ENCODE measurements around the gene LIPC. TPM values are rescaled to one million over a fixed set of nuclear protein-coding genes. Genes with fewer than 3 reads are reported as not detected.

The LIPC gene
- total and polyA plus RNA-seq, 10 of the 15 experiments (the other 5 are each of a cell fraction or from before 2014, with no cell fraction given), result 0.06 to 0.31 (median 0.16) TPM; not detected in 1

DNA sequence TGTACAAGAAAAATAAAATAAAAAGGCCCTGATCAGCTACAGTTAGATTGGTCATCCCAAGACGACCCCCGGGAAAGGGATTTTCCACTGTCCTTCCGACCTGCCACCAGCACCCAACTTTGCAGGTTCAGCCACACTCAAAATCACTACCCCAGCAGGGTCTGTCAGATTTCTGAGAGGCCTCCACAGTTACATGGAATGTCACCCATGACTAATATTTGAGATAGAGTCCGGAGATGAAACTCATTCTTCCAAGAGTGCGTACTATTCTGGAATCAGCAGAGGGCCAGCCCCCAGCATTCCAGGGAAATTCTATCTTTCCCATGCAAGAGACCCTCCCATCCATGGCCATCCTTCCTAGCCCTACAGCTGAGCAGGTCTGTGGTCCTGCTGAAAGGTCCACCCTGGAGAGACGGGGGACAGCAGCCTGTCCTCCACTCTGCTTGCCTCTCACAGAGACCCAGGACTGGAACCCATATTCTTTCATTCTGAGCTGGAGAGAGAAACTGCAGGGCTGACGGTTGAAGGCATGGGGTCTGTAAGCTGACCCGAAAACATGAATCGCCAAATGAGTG lies 5.8 kb downstream of the LIPC start (continued):
- TF ChIP-seq, protein P1, sequence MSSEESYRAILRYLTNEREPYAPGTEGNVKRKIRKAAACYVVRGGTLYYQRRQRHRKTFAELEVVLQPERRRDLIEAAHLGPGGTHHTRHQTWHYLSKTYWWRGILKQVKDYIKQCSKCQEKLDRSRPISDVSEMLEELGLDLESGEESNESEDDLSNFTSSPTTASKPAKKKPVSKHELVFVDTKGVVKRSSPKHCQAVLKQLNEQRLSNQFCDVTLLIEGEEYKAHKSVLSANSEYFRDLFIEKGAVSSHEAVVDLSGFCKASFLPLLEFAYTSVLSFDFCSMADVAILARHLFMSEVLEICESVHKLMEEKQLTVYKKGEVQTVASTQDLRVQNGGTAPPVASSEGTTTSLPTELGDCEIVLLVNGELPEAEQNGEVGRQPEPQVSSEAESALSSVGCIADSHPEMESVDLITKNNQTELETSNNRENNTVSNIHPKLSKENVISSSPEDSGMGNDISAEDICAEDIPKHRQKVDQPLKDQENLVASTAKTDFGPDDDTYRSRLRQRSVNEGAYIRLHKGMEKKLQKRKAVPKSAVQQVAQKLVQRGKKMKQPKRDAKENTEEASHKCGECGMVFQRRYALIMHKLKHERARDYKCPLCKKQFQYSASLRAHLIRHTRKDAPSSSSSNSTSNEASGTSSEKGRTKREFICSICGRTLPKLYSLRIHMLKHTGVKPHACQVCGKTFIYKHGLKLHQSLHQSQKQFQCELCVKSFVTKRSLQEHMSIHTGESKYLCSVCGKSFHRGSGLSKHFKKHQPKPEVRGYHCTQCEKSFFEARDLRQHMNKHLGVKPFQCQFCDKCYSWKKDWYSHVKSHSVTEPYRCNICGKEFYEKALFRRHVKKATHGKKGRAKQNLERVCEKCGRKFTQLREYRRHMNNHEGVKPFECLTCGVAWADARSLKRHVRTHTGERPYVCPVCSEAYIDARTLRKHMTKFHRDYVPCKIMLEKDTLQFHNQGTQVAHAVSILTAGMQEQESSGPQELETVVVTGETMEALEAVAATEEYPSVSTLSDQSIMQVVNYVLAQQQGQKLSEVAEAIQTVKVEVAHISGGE (CRISPR knock-in tag; IDR thresholded peaks at IDR 0.05), result no peak
- TF ChIP-seq IRF4 (IDR thresholded peaks at IDR 0.05; ENCODE audit: low read depth, low read length) (no peak), POLR2AphosphoS2 (IDR thresholded peaks at IDR 0.05; ENCODE audit: low read depth, low read length) (no peak)

DNA sequence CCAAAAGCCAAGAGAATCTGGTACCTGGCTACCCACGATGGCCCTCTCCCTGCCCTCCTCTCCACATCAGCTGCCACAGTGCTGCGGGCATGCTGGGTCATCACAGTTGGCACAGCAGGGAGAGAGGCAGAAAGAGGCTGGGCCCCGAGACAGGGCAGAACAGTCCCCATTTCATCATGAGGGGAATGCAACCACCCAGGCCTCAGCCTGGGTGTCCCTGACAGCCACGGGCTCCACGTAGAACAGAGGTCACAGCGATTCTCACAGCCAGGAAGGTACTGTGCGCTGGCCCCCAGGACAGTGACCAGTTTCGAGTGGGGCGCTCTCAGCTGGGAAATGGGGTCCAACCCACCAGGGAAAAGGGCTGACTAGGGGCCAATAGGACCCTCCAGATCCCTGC lies 6.3 kb downstream of the LIPC start:
- no peaks in the 10 kb centered on the region for H3K79me2 ChIP-seq (ENCODE audit: control insufficient read depth, insufficient read depth, low read length)
- ChIA-PET RAD21 (ENCODE audit: unreplicated experiment) (no interaction called here), POLR2A (no interaction called here), SMC1A (ENCODE audit: uncharacterized antibody, unreplicated experiment) (interaction anchor here (0.5 to 0.9 kb wide), 2 partner anchors 9 to 17 kb away, joined by 3 read pairs; no protein-coding TSS in a partner anchor), CTCF (no interaction called here)
- DNase-seq (ENCODE audit: low read depth, low spot score) (no peak), FAIRE-seq (no peak), ATAC-seq (no peak)
- no peak overlapping the region for H3K9ac ChIP-seq (ENCODE audit: control insufficient read depth, insufficient read depth, low read length)
- in situ Hi-C loops (cut with MboI), result no loop called here
- H3K4me3 ChIP-seq, result no peak overlapping the region
- no peak overlapping the region for H3K27ac ChIP-seq (ENCODE audit: control insufficient read depth, insufficient read depth)
- H3K4me1 ChIP-seq (ENCODE audit: control insufficient read depth, insufficient read depth, low read length), result no peaks in the 10 kb centered on the region
- intact Hi-C loops (cut with micrococcal nuclease; ENCODE audit: unreplicated experiment), result no loop called here
- H4K20me1 ChIP-seq (ENCODE audit: control insufficient read depth, insufficient read depth), result no peaks in the 10 kb centered on the region
- no peaks in the 10 kb centered on the region for H3K36me3 ChIP-seq (ENCODE audit: control insufficient read depth in 2 of 2, insufficient read depth in 2 of 2, low read length in 1 of 2)
- no peaks in the 10 kb centered on the region for H3K27me3 ChIP-seq (replicated peaks in 1 of 2; ENCODE audit: control insufficient read depth in 2 of 2, insufficient read depth in 2 of 2, low read length in 1 of 2)
- no peaks in the 10 kb centered on the region for H3K9me3 ChIP-seq (replicated peaks; ENCODE audit: control insufficient read depth, insufficient read depth, low read length)
- no peak overlapping the region for H2AFZ ChIP-seq (ENCODE audit: control insufficient read depth, low read depth, low read length)
- H3K4me2 ChIP-seq (ENCODE audit: control insufficient read depth, insufficient read depth), result no peak overlapping the region
- WGBS (ENCODE audit: insufficient coverage, insufficient replicate concordance, low lambda C conversion rate, missing lambda C conversion rate), result 68% methylated on average over 9 of the region's 9 CpGs
- BruUV-seq (replicated peaks), result no TSS peak
- no peak for TF ChIP-seq CEBPZ (IDR thresholded peaks at IDR 0.05; ENCODE audit: low read depth, low read length)
- no peak for TF ChIP-seq CHD4 (IDR thresholded peaks at IDR 0.05)
- TF ChIP-seq IKZF1 (conservative IDR thresholded peaks at IDR 0.05), result no peak
- TF ChIP-seq CTCF (IDR thresholded peaks at IDR 0.05 in 2 of 3, conservative IDR thresholded peaks at IDR 0.05 in 1 of 3; ENCODE audit: control insufficient read depth in 2 of 3, extremely low read depth in 1 of 3, insufficient read depth in 1 of 3, low read depth in 3 of 3, low read length in 3 of 3), result no peak
- TF ChIP-seq NRF1 (conservative IDR thresholded peaks at IDR 0.05; ENCODE audit: low read depth, low read length), result no peak
- TF ChIP-seq, protein P1 (CRISPR knock-in tag; IDR thresholded peaks at IDR 0.05), result no peak
- TF ChIP-seq GABPA (IDR thresholded peaks at IDR 0.05; ENCODE audit: low read depth), result no peak

Measured in GM12878 (cell line).